PFSK-1 (cell line): ENCODE data around the gene RASL10B.

Experiments used
- FOXP2 ChIP-seq: optimal IDR thresholded peaks from 2 replicates; pipeline ENCODE3; 2011; ENCODE audit warnings: borderline replicate concordance, control low read depth, inconsistent platforms; ENCODE audit not compliant: insufficient read depth; ENCODE audit errors: extremely low read length, extremely low read depth
- REST ChIP-seq, 2 experiments: IDR thresholded peaks; 2 replicates each; pipeline versions ENCODE4 v1.6.1 to v1.8.0; 2011 to 2012; ENCODE audit warnings: low read depth in 2 of 2, low read length in 2 of 2, control low read depth in 1 of 2, inconsistent platforms in 1 of 2, mild to moderate bottlenecking in 1 of 2, moderate library complexity in 1 of 2; ENCODE audit not compliant: insufficient read depth in 1 of 2
- TAF1 ChIP-seq: IDR thresholded peaks from 2 replicates; pipeline ENCODE4 v1.6.1; 2012; ENCODE audit warnings: low read length, control low read depth, borderline replicate concordance; ENCODE audit not compliant: insufficient read depth

GRCh38 chr17:35748979-35749378, 17.5 kb downstream of the RASL10B start:
- TF ChIP-seq REST (IDR thresholded peaks at IDR 0.05; ENCODE audit: insufficient read depth in 1 of 2, low read depth in 2 of 2, low read length in 2 of 2): no peak
- no peak for TF ChIP-seq FOXP2
- no peak for TF ChIP-seq TAF1
